ENCODE data around the gene MTREX. TPM values are rescaled to one million over a fixed set of nuclear protein-coding genes. Genes with fewer than 3 reads are reported as not detected.

The MTREX gene
- polyA plus RNA-seq, 2 of the 4 experiments (the other 2 are of a cell fraction): 74.8 to 99.8 TPM

GRCh38 chr5:55406292-55406691 is 98.5 kb downstream of the MTREX start (continued):
- TF ChIP-seq, protein P1, sequence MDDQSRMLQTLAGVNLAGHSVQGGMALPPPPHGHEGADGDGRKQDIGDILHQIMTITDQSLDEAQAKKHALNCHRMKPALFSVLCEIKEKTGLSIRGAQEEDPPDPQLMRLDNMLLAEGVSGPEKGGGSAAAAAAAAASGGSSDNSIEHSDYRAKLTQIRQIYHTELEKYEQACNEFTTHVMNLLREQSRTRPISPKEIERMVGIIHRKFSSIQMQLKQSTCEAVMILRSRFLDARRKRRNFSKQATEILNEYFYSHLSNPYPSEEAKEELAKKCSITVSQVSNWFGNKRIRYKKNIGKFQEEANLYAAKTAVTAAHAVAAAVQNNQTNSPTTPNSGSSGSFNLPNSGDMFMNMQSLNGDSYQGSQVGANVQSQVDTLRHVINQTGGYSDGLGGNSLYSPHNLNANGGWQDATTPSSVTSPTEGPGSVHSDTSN (IDR thresholded peaks at IDR 0.05): no peak

DNA sequence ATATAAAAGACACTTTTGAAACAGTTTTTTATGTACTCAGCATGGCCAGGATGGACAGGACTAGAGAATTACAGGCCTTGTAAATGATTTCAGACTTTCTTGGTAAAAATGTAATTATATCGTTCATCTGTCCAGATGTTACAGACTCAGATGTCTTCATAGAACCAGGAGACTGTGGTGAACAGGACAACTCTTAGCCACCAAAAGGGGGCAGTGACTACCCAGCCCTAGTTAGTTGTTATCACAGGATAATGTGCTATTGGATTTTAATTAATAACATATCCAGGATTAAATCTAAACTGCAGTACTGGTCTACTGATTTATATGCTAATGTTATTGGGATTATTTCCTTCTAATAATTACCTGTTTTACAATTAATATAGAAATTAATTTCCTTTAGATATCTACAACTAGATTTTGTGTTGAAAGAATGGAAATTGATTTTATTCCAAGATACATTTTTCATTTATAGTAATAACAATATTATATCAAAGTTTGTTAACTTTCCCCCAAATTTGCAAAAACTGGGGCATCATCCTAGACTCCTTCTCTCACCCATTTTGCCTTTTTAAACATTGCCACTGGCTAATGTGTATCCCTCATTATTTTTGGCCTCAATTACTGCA is 99.4 kb downstream of the MTREX start:
- 41% methylated on average over 1 of the region's 1 CpG for WGBS (ENCODE audit: missing lambda C conversion rate)
- H3K4me2 ChIP-seq: no peak overlapping the region
- peak; percentile 83 to 84 for TF ChIP-seq RAD21 (conservative IDR thresholded peaks at IDR 0.05 in 1 of 2, IDR thresholded peaks at IDR 0.05 in 1 of 2)
- TF ChIP-seq SMC3 (IDR thresholded peaks at IDR 0.05): peak; percentile 79
- TF ChIP-seq, protein P2, sequence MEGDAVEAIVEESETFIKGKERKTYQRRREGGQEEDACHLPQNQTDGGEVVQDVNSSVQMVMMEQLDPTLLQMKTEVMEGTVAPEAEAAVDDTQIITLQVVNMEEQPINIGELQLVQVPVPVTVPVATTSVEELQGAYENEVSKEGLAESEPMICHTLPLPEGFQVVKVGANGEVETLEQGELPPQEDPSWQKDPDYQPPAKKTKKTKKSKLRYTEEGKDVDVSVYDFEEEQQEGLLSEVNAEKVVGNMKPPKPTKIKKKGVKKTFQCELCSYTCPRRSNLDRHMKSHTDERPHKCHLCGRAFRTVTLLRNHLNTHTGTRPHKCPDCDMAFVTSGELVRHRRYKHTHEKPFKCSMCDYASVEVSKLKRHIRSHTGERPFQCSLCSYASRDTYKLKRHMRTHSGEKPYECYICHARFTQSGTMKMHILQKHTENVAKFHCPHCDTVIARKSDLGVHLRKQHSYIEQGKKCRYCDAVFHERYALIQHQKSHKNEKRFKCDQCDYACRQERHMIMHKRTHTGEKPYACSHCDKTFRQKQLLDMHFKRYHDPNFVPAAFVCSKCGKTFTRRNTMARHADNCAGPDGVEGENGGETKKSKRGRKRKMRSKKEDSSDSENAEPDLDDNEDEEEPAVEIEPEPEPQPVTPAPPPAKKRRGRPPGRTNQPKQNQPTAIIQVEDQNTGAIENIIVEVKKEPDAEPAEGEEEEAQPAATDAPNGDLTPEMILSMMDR (IDR thresholded peaks at IDR 0.05): peak; percentile 82
- no peak for TF ChIP-seq E2F6 (IDR thresholded peaks at IDR 0.05; ENCODE audit: borderline replicate concordance, low read depth)
- H3K9me3 ChIP-seq: no peaks in the 10 kb centered on the region
- H3K27ac ChIP-seq: no peak overlapping the region
- no peak overlapping the region for H3K4me3 ChIP-seq
- ChIA-PET POLR2A (no interaction called here), CTCF (interaction anchor here (0.6 to 4.0 kb wide), 9 partner anchors 18 to 292 kb away, joined by 3 to 33 read pairs (median 5); no protein-coding TSS in a partner anchor)
- ATAC-seq: peak; percentile 73 to 91; a peak in 5 of 6 replicates
- no peaks in the 10 kb centered on the region for H3K4me1 ChIP-seq
- DNase-seq (ENCODE audit: low read depth in 1 of 2, low spot score in 1 of 2): peak; percentile 25 to 59
- FAIRE-seq: no peak

GRCh38 chr5:55407984-55408383 is 100.2 kb downstream of the MTREX start:
- FAIRE-seq: no peak
- WGBS (ENCODE audit: missing lambda C conversion rate): 86% methylated on average over 3 of the region's 3 CpGs

More at GRCh38 chr5:55407984-55408383, 100.2 kb downstream of the MTREX start:
- ATAC-seq: no peak
- ChIA-PET CTCF (interaction anchor here (1.0 to 1.8 kb wide), 2 partner anchors 284 to 513 kb away, joined by 3 to 9 read pairs; no protein-coding TSS in a partner anchor), POLR2A (no interaction called here)
- H3K4me1 ChIP-seq: no peaks in the 10 kb centered on the region
- no peak overlapping the region for H3K27ac ChIP-seq
- TF ChIP-seq CEBPB (IDR thresholded peaks at IDR 0.05) (no peak), RARB (CRISPR knock-in tag; IDR thresholded peaks at IDR 0.05) (no peak), FOSB (CRISPR knock-in tag; IDR thresholded peaks at IDR 0.05) (no peak), EHMT2 (IDR thresholded peaks at IDR 0.05; ENCODE audit: low read depth) (no peak), SREBF2 (IDR thresholded peaks at IDR 0.05) (no peak), HES2 (IDR thresholded peaks at IDR 0.05) (no peak), NR3C1 (IDR thresholded peaks at IDR 0.05) (no peak), RFX5 (IDR thresholded peaks at IDR 0.05) (no peak), KDM5A (IDR thresholded peaks at IDR 0.05) (no peak), USF2 (IDR thresholded peaks at IDR 0.05) (no peak)
- TF ChIP-seq, protein P3, sequence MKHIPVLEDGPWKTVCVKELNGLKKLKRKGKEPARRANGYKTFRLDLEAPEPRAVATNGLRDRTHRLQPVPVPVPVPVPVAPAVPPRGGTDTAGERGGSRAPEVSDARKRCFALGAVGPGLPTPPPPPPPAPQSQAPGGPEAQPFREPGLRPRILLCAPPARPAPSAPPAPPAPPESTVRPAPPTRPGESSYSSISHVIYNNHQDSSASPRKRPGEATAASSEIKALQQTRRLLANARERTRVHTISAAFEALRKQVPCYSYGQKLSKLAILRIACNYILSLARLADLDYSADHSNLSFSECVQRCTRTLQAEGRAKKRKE (CRISPR knock-in tag; IDR thresholded peaks at IDR 0.05; ENCODE audit: low read depth): no peak
- TF ChIP-seq, protein P1 (IDR thresholded peaks at IDR 0.05): no peak
- no peaks in the 10 kb centered on the region for H3K9me3 ChIP-seq
- H3K4me2 ChIP-seq: no peak overlapping the region
- H3K4me3 ChIP-seq: no peak overlapping the region
- no peak for DNase-seq (ENCODE audit: low read depth in 1 of 2, low spot score in 1 of 2)
